ENCODE measurements around the gene ZBTB48.

ZBTB48 gene

GRCh38 chr1:6547301-6547700 lies 32.5 kb upstream of the ZBTB48 start:
- Histone ChIP-seq H3K27me3 (ENCODE audit: insufficient read depth, poor library complexity, severe bottlenecking) (no peaks in the 10 kb centered on the region), H3K4me3 (replicated peaks; ENCODE audit: insufficient read depth, low read length) (no peak overlapping the region), H3K27ac (replicated peaks) (no peak overlapping the region)
- TF ChIP-seq GABPA (IDR thresholded peaks at IDR 0.05; ENCODE audit: low read depth) (no peak), CTCF (IDR thresholded peaks at IDR 0.05; ENCODE audit: insufficient read depth, low read length) (no peak), SPI1 (IDR thresholded peaks at IDR 0.05; ENCODE audit: borderline replicate concordance, low read depth) (no peak), POLR2AphosphoS5 (IDR thresholded peaks at IDR 0.05; ENCODE audit: low read depth) (no peak)
- TF ChIP-seq, protein P1, sequence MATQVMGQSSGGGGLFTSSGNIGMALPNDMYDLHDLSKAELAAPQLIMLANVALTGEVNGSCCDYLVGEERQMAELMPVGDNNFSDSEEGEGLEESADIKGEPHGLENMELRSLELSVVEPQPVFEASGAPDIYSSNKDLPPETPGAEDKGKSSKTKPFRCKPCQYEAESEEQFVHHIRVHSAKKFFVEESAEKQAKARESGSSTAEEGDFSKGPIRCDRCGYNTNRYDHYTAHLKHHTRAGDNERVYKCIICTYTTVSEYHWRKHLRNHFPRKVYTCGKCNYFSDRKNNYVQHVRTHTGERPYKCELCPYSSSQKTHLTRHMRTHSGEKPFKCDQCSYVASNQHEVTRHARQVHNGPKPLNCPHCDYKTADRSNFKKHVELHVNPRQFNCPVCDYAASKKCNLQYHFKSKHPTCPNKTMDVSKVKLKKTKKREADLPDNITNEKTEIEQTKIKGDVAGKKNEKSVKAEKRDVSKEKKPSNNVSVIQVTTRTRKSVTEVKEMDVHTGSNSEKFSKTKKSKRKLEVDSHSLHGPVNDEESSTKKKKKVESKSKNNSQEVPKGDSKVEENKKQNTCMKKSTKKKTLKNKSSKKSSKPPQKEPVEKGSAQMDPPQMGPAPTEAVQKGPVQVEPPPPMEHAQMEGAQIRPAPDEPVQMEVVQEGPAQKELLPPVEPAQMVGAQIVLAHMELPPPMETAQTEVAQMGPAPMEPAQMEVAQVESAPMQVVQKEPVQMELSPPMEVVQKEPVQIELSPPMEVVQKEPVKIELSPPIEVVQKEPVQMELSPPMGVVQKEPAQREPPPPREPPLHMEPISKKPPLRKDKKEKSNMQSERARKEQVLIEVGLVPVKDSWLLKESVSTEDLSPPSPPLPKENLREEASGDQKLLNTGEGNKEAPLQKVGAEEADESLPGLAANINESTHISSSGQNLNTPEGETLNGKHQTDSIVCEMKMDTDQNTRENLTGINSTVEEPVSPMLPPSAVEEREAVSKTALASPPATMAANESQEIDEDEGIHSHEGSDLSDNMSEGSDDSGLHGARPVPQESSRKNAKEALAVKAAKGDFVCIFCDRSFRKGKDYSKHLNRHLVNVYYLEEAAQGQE (IDR thresholded peaks at IDR 0.05; ENCODE audit: insufficient replicate concordance, low read depth): no peak
- DNase-seq (ENCODE audit: low read depth in 1 of 2, low spot score in 1 of 2): no peak

DNA sequence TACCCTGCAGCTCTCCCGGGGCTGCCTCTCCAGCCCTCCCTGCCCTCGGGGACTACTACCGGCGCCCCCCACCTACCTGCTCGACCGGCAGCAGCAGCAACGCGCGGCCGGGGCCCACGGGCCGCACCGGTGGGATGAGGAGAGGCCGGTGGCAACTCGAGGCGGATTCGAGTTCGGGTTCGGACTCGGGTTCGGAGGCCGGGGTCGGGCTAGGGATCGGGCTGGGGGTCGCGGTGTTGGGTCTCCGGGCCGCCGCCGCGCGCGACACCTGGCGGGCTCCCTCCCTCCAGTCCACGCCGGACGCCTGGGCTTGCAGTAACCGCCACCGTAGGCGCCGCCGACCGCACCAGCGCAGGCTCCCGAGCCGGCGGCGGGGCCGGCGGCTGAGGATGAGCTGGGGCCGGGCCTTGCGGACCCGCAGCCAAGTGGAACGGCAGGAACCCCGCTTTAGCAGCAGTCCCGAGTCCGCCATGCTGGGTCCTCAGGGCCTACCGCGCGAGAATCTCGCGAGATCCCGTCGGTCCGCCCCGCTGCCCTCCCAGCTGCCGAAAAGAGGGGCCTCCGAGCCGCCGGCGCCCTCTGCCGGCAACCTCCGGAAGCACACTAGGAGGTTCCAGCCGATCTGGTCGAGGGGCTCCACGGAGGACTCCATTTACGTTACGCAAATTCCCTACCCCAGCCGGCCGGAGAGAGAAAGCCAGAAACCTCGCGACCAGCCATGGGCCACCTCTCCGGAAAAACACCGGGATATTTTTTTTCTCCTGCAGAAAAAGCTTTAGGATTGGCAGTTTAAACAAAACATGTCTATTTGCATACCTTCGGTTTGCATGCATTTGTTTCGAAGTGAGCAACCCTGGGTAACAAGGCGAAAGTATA lies 25.5 kb upstream of the ZBTB48 start, which contains the start of gene NOL9:
NOL9 (minus strand) TSS at position 483 of the 876 bp plus-strand sequence; CDS start at position 472, 11 bp downstream.
- peak; percentile 84 to 94 for DNase-seq (ENCODE audit: low read depth in 1 of 2, low spot score in 1 of 2)
- TF ChIP-seq GABPA (IDR thresholded peaks at IDR 0.05; ENCODE audit: low read depth) (no peak), CTCF (IDR thresholded peaks at IDR 0.05; ENCODE audit: insufficient read depth, low read length) (peak; percentile 66), SPI1 (IDR thresholded peaks at IDR 0.05; ENCODE audit: borderline replicate concordance, low read depth) (no peak), POLR2AphosphoS5 (IDR thresholded peaks at IDR 0.05; ENCODE audit: low read depth) (peak; percentile 63; the same call in 1 of the 2 replicates)
- TF ChIP-seq, protein P1 (IDR thresholded peaks at IDR 0.05; ENCODE audit: insufficient replicate concordance, low read depth): peak; percentile 48
- peak within 1 kb of the TSS; percentile 59 for H3K27ac ChIP-seq (replicated peaks)

GRCh38 chr1:6554907-6555778 lies 24.7 kb upstream of the ZBTB48 start, which contains the start of gene TAS1R1:
TAS1R1 (plus strand) TSS chr1:6555307; CDS start chr1:6555374, 67 bp downstream.
- H3K27me3 ChIP-seq (ENCODE audit: insufficient read depth, poor library complexity, severe bottlenecking): no peaks in the 10 kb centered on the region
- DNase-seq (ENCODE audit: low read depth in 1 of 2, low spot score in 1 of 2): no peak
- H3K27ac ChIP-seq (replicated peaks): peak within 1 kb of the TSS; percentile 59
- TF ChIP-seq GABPA (IDR thresholded peaks at IDR 0.05; ENCODE audit: low read depth): no peak
- H3K4me3 ChIP-seq (replicated peaks; ENCODE audit: insufficient read depth, low read length): peak within 1 kb of the TSS; percentile 100

More for the DNA sequence above, 25.5 kb upstream of the ZBTB48 start, which contains the start of gene NOL9:
- no peaks in the 10 kb centered on the region for H3K27me3 ChIP-seq (ENCODE audit: insufficient read depth, poor library complexity, severe bottlenecking)
- H3K4me3 ChIP-seq (replicated peaks; ENCODE audit: insufficient read depth, low read length): peak within 1 kb of the TSS; percentile 100

DNA sequence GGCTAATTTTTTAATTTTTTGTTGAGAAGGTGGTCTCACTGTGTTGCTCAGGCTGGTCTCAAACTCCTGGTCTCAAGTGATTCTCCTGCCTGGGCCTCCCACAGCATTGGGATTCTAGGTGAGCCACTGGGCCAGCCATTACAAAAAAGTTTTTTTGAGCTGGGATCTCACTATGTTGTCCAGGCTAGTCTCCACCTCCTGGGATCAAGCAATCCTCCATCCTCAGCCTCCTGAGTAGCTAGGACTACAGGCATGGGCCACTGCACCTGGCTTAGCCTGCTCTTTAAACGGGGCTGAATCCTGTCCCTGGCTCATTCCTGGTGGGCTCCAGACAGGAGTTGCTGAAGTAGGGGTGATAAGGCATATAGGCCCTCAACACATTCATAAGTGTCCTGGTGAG lies 22.2 kb upstream of the ZBTB48 start:
- TF ChIP-seq GABPA (IDR thresholded peaks at IDR 0.05; ENCODE audit: low read depth): no peak
- TF ChIP-seq, protein P1 (IDR thresholded peaks at IDR 0.05; ENCODE audit: insufficient replicate concordance, low read depth): no peak
- TF ChIP-seq CTCF (IDR thresholded peaks at IDR 0.05; ENCODE audit: insufficient read depth, low read length): no peak
- no peak for TF ChIP-seq POLR2AphosphoS5 (IDR thresholded peaks at IDR 0.05; ENCODE audit: low read depth)
- no peak for TF ChIP-seq SPI1 (IDR thresholded peaks at IDR 0.05; ENCODE audit: borderline replicate concordance, low read depth)
- no peak for DNase-seq (ENCODE audit: low read depth in 1 of 2, low spot score in 1 of 2)
- Histone ChIP-seq H3K27ac (replicated peaks) (no peak overlapping the region), H3K4me3 (replicated peaks; ENCODE audit: insufficient read depth, low read length) (no peak overlapping the region), H3K27me3 (ENCODE audit: insufficient read depth, poor library complexity, severe bottlenecking) (no peaks in the 10 kb centered on the region)

Measured in HL-60 (cell line).